Stimulated activated naive CD4-positive, alpha-beta T cell treated with Interleukin-2 at 50 U/mL for 16 hours (primary cell): ENCODE results near the gene MYOM3.
"Not testable (repeated sequence)": the region's sequence is repeated elsewhere in the genome, so short reads cannot be mapped to it uniquely, and the experiment has no call there.

Experiments used
- DNase-seq: peaks from one replicate; lab custom pipeline; 2025; lab: John Stamatoyannopoulos, UW

MYOM3 gene

GRCh38 chr1:24030976-24031516 is 80.9 kb downstream of the MYOM3 start:
- DNase-seq, result not testable (repeated sequence)

GRCh38 chr1:24027838-24028468 is 84.0 kb downstream of the MYOM3 start:
- no peak for DNase-seq

- DNase-seq, result no peak
Measured at GRCh38 chr1:24022581-24023361, 89.2 kb downstream of the MYOM3 start.

GRCh38 chr1:24021403-24022266 is 90.3 kb downstream of the MYOM3 start:
- DNase-seq, result no peak

GRCh38 chr1:24020470-24020869 is 91.5 kb downstream of the MYOM3 start:
- DNase-seq, result no peak

- no peak for DNase-seq
Measured at GRCh38 chr1:24020025-24020424, 91.9 kb downstream of the MYOM3 start.

- no peak for DNase-seq
Measured at GRCh38 chr1:24018611-24019580, 93.0 kb downstream of the MYOM3 start.

- no peak for DNase-seq
Measured at GRCh38 chr1:24015221-24016210, 96.4 kb downstream of the MYOM3 start.

GRCh38 chr1:24012878-24013277 is 99.1 kb downstream of the MYOM3 start:
- not testable (repeated sequence) for DNase-seq

GRCh38 chr1:24010650-24011049 is 101.3 kb downstream of the MYOM3 start:
- no peak for DNase-seq

- DNase-seq, result no peak
Measured at GRCh38 chr1:24009406-24009805, 102.5 kb downstream of the MYOM3 start.

GRCh38 chr1:24008574-24009184 is 103.3 kb downstream of the MYOM3 start:
- not testable (repeated sequence) for DNase-seq

GRCh38 chr1:24007079-24007478 is 104.9 kb downstream of the MYOM3 start:
- no peak for DNase-seq
